Measurements from ENCODE around the gene MDM2.
"Not testable (repeated sequence)": the region's sequence is repeated elsewhere in the genome, so short reads cannot be mapped to it uniquely, and the experiment has no call there.

DNA sequence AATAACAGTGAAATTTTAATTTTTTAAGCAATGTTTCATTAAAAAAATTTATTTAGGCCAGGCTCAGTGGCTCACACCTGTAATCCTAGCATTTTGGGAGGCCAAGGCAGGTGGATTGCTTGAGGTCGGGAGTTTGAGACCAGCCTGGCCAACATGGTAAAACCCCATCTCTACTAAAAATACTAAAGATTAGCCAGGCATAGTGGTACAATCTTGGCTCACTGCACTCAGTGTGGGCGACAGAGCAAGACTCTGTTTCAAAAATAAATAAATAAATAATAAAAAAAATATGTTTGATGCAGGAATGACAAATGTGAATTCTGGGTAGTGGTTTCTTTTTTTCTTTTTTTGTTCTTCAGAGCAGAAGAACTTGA, 5.6 kb upstream of the MDM2 start:
- not testable (repeated sequence) for TF ChIP-seq POLR2A, CTCF, POLR2AphosphoS5 (IDR thresholded peaks at IDR 0.05)
